Neural cell (in vitro differentiated cells): ENCODE results near the gene MAPK4. TPM values are rescaled to one million over a fixed set of nuclear protein-coding genes. Genes with fewer than 3 reads are reported as not detected.
"Not testable (repeated sequence)": the region's sequence is repeated elsewhere in the genome, so short reads cannot be mapped to it uniquely, and the experiment has no call there.

Source experiments
- H2AFZ ChIP-seq: fragments of 200-600, 300-800 bp; sonication (generic), shearing (Covaris generic); 2 replicates; pipeline ENCODE4 v1.6.0; 2014; ENCODE audit warnings: low read depth, mild to moderate bottlenecking, antibody characterized with exemption, low read length, moderate library complexity
- H3F3A ChIP-seq: fragments of 200-600 bp; shearing (Covaris generic); 2 replicates; pipeline ENCODE4 v1.6.1; 2016; ENCODE audit warnings: mild to moderate bottlenecking, moderate library complexity, mixed read lengths, antibody characterized with exemption, low read length; ENCODE audit not compliant: insufficient read depth, poor library complexity, severe bottlenecking
- H3K27ac ChIP-seq: fragments of 200-600, 300-800 bp; sonication (generic), shearing (Covaris generic); 2 replicates; pipeline ENCODE4 v1.5.1; 2014; ENCODE audit warnings: mild to moderate bottlenecking, low read length, moderate library complexity
- H3K27me3 ChIP-seq: fragments of 300-800, 200-600 bp; sonication (generic), shearing (Covaris generic); 2 replicates; pipeline ENCODE4 v1.6.0; 2014; ENCODE audit warnings: mild to moderate bottlenecking, low read depth, low read length, moderate library complexity; ENCODE audit not compliant: insufficient read depth
- H3K36me3 ChIP-seq: fragments of 300-800, 200-600 bp; sonication (generic), shearing (Covaris generic); 2 replicates; pipeline ENCODE4 v1.5.1; 2014; ENCODE audit warnings: mild to moderate bottlenecking, antibody characterized with exemption, low read length, moderate library complexity; ENCODE audit not compliant: insufficient read depth
- H3K4me2 ChIP-seq: fragments of 300-800, 200-600 bp; sonication (generic), shearing (Covaris generic); 2 replicates; pipeline ENCODE4 v1.6.0; 2014; ENCODE audit warnings: mild to moderate bottlenecking, low read length
- H3K4me3 ChIP-seq: fragments of 300-800, 200-600 bp; sonication (generic), shearing (Covaris generic); 2 replicates; pipeline ENCODE4 v1.5.1; 2014; ENCODE audit warnings: mild to moderate bottlenecking, low read length, moderate library complexity
- H3K79me2 ChIP-seq: fragments of 200-600 bp; shearing (Covaris generic); replicated peaks from 2 replicates; pipeline ENCODE4 v1.6.0; 2014; ENCODE audit warnings: mild to moderate bottlenecking, low read length, moderate library complexity; ENCODE audit not compliant: insufficient read depth
- H3K9ac ChIP-seq: fragments of 300-800, 200-600 bp; sonication (generic), shearing (Covaris generic); 2 replicates; pipeline ENCODE4 v1.6.1; 2016; ENCODE audit warnings: mild to moderate bottlenecking, low read length, mixed read lengths
- H3K9me2 ChIP-seq: fragments of 200-600 bp; shearing (Covaris generic); 2 replicates; pipeline ENCODE4 v1.6.1; 2016; ENCODE audit warnings: mild to moderate bottlenecking, low read length, mixed read lengths; ENCODE audit not compliant: insufficient read depth
- H3K9me3 ChIP-seq: fragments of 200-600, 300-800 bp; sonication (generic), shearing (Covaris generic); 2 replicates; pipeline ENCODE4 v1.6.1; 2016; ENCODE audit warnings: mild to moderate bottlenecking, mixed run types, low read length, moderate library complexity, mixed read lengths
- H4K20me1 ChIP-seq: fragments of 200-600 bp; shearing (Covaris generic); 2 replicates; pipeline ENCODE4 v1.6.1; 2016; ENCODE audit warnings: mild to moderate bottlenecking, mixed run types; ENCODE audit not compliant: insufficient read depth
- CTCF ChIP-seq: fragments of 450-650 bp; IDR thresholded peaks from 2 replicates; pipeline ENCODE4 v1.5.1; 2014; ENCODE audit warnings: antibody characterized with exemption, mild to moderate bottlenecking, moderate library complexity; ENCODE audit not compliant: poor library complexity, severe bottlenecking
- EP300 ChIP-seq: fragments of 450-650 bp; conservative IDR thresholded peaks from 2 replicates; pipeline ENCODE4 v1.6.1; 2014; ENCODE audit warnings: antibody characterized with exemption, mild to moderate bottlenecking, moderate library complexity; ENCODE audit not compliant: poor library complexity, severe bottlenecking
- EZH2 ChIP-seq: fragments of 200-600, 300-800 bp; shearing (Covaris generic), sonication (generic); IDR thresholded peaks from 2 replicates; pipeline ENCODE4 v1.6.1; 2014; ENCODE audit warnings: antibody characterized with exemption, low read length, borderline replicate concordance, mild to moderate bottlenecking; ENCODE audit not compliant: insufficient read depth, poor library complexity, severe bottlenecking
- MXI1 ChIP-seq: fragments of 450-650 bp; conservative IDR thresholded peaks from 2 replicates; pipeline ENCODE4 v1.6.1; 2014; ENCODE audit warnings: antibody characterized with exemption, mild to moderate bottlenecking; ENCODE audit not compliant: poor library complexity, severe bottlenecking
- POLR2AphosphoS5 ChIP-seq: IDR thresholded peaks from 2 replicates; pipeline ENCODE4 v1.6.1; 2012
- RAD21 ChIP-seq: fragments of 450-650 bp; conservative IDR thresholded peaks from 2 replicates; pipeline ENCODE4 v1.6.1; 2014; ENCODE audit warnings: antibody characterized with exemption, mild to moderate bottlenecking, moderate library complexity
- REST ChIP-seq: IDR thresholded peaks from 2 replicates; pipeline ENCODE4 v1.6.1; 2012; ENCODE audit warnings: borderline replicate concordance
- SMC3 ChIP-seq: fragments of 450-650 bp; conservative IDR thresholded peaks from 2 replicates; pipeline ENCODE4 v1.6.1; 2014; ENCODE audit warnings: antibody characterized with exemption, mild to moderate bottlenecking, moderate library complexity; ENCODE audit not compliant: poor library complexity
- TAF1 ChIP-seq: IDR thresholded peaks from 2 replicates; pipeline ENCODE4 v1.6.1; 2012; ENCODE audit warnings: low read depth
- polyA plus RNA-seq: library from polyadenylated mRNA; depleted of rRNA; stranded (reverse); fragments of >200 nt; gene quantifications from 2 replicates; pipeline ENCODE4 v1.2.3, GENCODE V29; 2014

Gene MAPK4
- polyA plus RNA-seq, 1 donor from 2014 or later: 12.7 TPM

- TF ChIP-seq RAD21 (no peak), CTCF (no peak), SMC3 (no peak), EZH2 (no peak), MXI1 (no peak)
- H3K79me2 ChIP-seq: no peaks in the 10 kb centered on the region
- H3K9ac ChIP-seq: no peak overlapping the region
- no peaks in the 10 kb centered on the region for H3K9me2 ChIP-seq
- H3K4me2 ChIP-seq: no peak overlapping the region
- no peak overlapping the region for H2AFZ ChIP-seq
- no peaks in the 10 kb centered on the region for H3K27me3 ChIP-seq
- no peaks in the 10 kb centered on the region for H4K20me1 ChIP-seq
- no peaks in the 10 kb centered on the region for H3K36me3 ChIP-seq
- H3K9me3 ChIP-seq: no peaks in the 10 kb centered on the region
- no peak overlapping the region for H3K4me3 ChIP-seq
- no peak overlapping the region for H3K27ac ChIP-seq
- no peaks in the 10 kb centered on the region for H3F3A ChIP-seq
These were observed 11.7 kb upstream of the MAPK4 start for GRCh38 chr18:50548160-50548559.

- not testable (repeated sequence) for H3K9me2 ChIP-seq, H3K79me2 ChIP-seq, H3K36me3 ChIP-seq, H3K27me3 ChIP-seq, H4K20me1 ChIP-seq, H3K4me2 ChIP-seq, H2AFZ ChIP-seq, H3F3A ChIP-seq, H3K9ac ChIP-seq, H3K27ac ChIP-seq, H3K9me3 ChIP-seq, H3K4me3 ChIP-seq
These were observed 8.2 kb upstream of the MAPK4 start for GRCh38 chr18:50551651-50552050.

- Histone ChIP-seq H2AFZ (no peak overlapping the region), H3K9ac (no peak overlapping the region), H3K27ac (no peak overlapping the region), H3K79me2 (peaks cover 17% of the 10 kb centered on the region), H3K27me3 (peaks cover 6% of the 10 kb centered on the region), H3K4me3 (no peak overlapping the region), H3K4me2 (no peak overlapping the region), H3K36me3 (no peaks in the 10 kb centered on the region), H4K20me1 (no peaks in the 10 kb centered on the region), H3F3A (peaks cover 4% of the 10 kb centered on the region), H3K9me2 (no peaks in the 10 kb centered on the region), H3K9me3 (no peaks in the 10 kb centered on the region)
- no peak for TF ChIP-seq CTCF
- no peak for TF ChIP-seq MXI1
- TF ChIP-seq EZH2: no peak
- TF ChIP-seq POLR2AphosphoS5: no peak
- TF ChIP-seq EP300: no peak
- no peak for TF ChIP-seq SMC3
- TF ChIP-seq TAF1: no peak
- TF ChIP-seq RAD21: no peak
- no peak for TF ChIP-seq REST
These were observed 1.7 kb upstream of the MAPK4 start for GRCh38 chr18:50558157-50558556.
